K562 (cell line): ENCODE results near the gene OR52B6. TPM values are rescaled to one million over a fixed set of nuclear protein-coding genes. Genes with fewer than 3 reads are reported as not detected.

Experiments
- ATAC-seq: fragments of 200-7000 bp; cut with Tn5 transposase; 3 replicates; pipeline ENCODE4 v1.9.1; 2020; ENCODE audit warnings: moderate library complexity
- BruUV-seq: library from RNA; stranded (reverse); fragments of 400-500 nt; replicated peaks from 2 replicates; lab custom pipeline; 2021; lab: Mats Ljungman, UMichigan
- CTCF ChIA-PET: fragments of 300-600 bp; formaldehyde crosslinking; extraction: SDS; loops from one replicate; lab custom pipeline; 2021; ENCODE audit warnings: low intra/inter-chr PET ratio; lab: Yijun Ruan, JAX
- POLR2A ChIA-PET: fragments of 300-600, 350-650 bp; sonication (Branson Sonifier 250); formaldehyde crosslinking; extraction: SDS; loops from one replicate; lab custom pipeline; 2021; ENCODE audit warnings: antibody characterized with exemption, inconsistent platforms; lab: Yijun Ruan, JAX
- DNase-seq, 4 experiments: peaks; one replicate each; pipeline versions ENCODE4 v3.0.0 to v3.0.0-alpha.2; 2011 to 2018; ENCODE audit warnings: low spot score in 3 of 4, mixed read lengths in 3 of 4; ENCODE audit errors: extremely low read depth in 1 of 4
- FAIRE-seq: peaks from 2 replicates; lab custom pipeline; 2011; peaks lifted over from hg19 to GRCh38; lab: Jason Lieb, UNC
- H2AFZ ChIP-seq: 2 replicates; pipeline ENCODE4 v1.6.0; 2011; ENCODE audit warnings: low read depth, low read length, control low read depth, inconsistent platforms
- H3K27ac ChIP-seq: fragments of 200-600 bp; 3 replicates; pipeline ENCODE4 v1.8.0; 2011; ENCODE audit warnings: low read depth, mild to moderate bottlenecking, control low read depth, inconsistent platforms, low read length, moderate library complexity, mixed read lengths; ENCODE audit errors: extremely low read depth
- H3K27me3 ChIP-seq, 2 experiments: fragments of 300-600 bp in 1 of 2; 2 replicates in 1 of 2; 3 replicates in 1 of 2; pipeline versions ENCODE4 v1.6.0 to v1.8.0; 2011; ENCODE audit warnings: inconsistent platforms in 2 of 2, low read length in 2 of 2, mild to moderate bottlenecking in 1 of 2, mixed read lengths in 1 of 2, moderate library complexity in 1 of 2; ENCODE audit not compliant: control insufficient read depth in 2 of 2, insufficient read depth in 2 of 2
- H3K36me3 ChIP-seq: fragments of 300-600 bp; 3 replicates; pipeline ENCODE4 v1.8.0; 2011; ENCODE audit warnings: mild to moderate bottlenecking, low read length, inconsistent platforms; ENCODE audit not compliant: control insufficient read depth, insufficient read depth
- H3K4me1 ChIP-seq, 2 experiments: fragments of 200-600 bp in 1 of 2; replicated peaks in 1 of 2; 2 replicates in 1 of 2; 3 replicates in 1 of 2; pipeline versions ENCODE4 v1.5.1 to v1.8.0; 2011; ENCODE audit warnings: inconsistent platforms in 2 of 2, low read length in 2 of 2, mild to moderate bottlenecking in 1 of 2, mixed read lengths in 1 of 2, moderate library complexity in 1 of 2; ENCODE audit not compliant: control insufficient read depth in 2 of 2, insufficient read depth in 2 of 2
- H3K4me2 ChIP-seq: 2 replicates; pipeline ENCODE4 v1.6.1; 2011; ENCODE audit warnings: low read length, control low read depth, inconsistent platforms, mixed read lengths; ENCODE audit not compliant: insufficient read depth
- H3K4me3 ChIP-seq: fragments of 200-600 bp; sonication (generic), shearing (Covaris generic); 2 replicates; pipeline ENCODE4 v1.5.1; 2016; ENCODE audit warnings: control low read depth, inconsistent platforms
- H3K79me2 ChIP-seq: fragments of 200-600 bp; 3 replicates; pipeline ENCODE4 v1.8.0; 2011; ENCODE audit warnings: low read length, inconsistent platforms; ENCODE audit not compliant: control insufficient read depth, insufficient read depth
- H3K9ac ChIP-seq, 2 experiments: 2 replicates each; pipeline versions ENCODE4 v1.6.0 to v1.6.1; 2011; ENCODE audit warnings: low read depth in 2 of 2, low read length in 2 of 2, control low read depth in 1 of 2, inconsistent platforms in 1 of 2, mild to moderate bottlenecking in 1 of 2, mixed read lengths in 1 of 2; ENCODE audit not compliant: insufficient read depth in 1 of 2
- H3K9me1 ChIP-seq: one replicate; pipeline ENCODE4 v1.6.0; 2011; ENCODE audit warnings: inconsistent platforms, mild to moderate bottlenecking, low read length, moderate library complexity; ENCODE audit not compliant: control insufficient read depth, insufficient read depth
- H3K9me3 ChIP-seq: replicated peaks from 2 replicates; pipeline ENCODE4 v1.5.1; 2011; ENCODE audit warnings: low read depth, low read length, inconsistent platforms; ENCODE audit not compliant: control insufficient read depth, insufficient read depth
- H4K20me1 ChIP-seq: replicated peaks from 2 replicates; pipeline ENCODE4 v1.6.1; 2011; ENCODE audit warnings: low read length, inconsistent platforms, mixed read lengths; ENCODE audit not compliant: control insufficient read depth, insufficient read depth
- KLF6 ChIP-seq: fragments of 250-450 bp; sonication (Bioruptor Pico); IDR thresholded peaks from 2 replicates; pipeline ENCODE4 v1.4.0; 2020; ENCODE audit warnings: mild to moderate bottlenecking, moderate library complexity, borderline replicate concordance
- POLR2AphosphoS2 ChIP-seq: IDR thresholded peaks from 2 replicates; pipeline ENCODE4 v1.6.1; 2012; ENCODE audit warnings: low read length, improper control_type of control experiment
- POLR2AphosphoS5 ChIP-seq: IDR thresholded peaks from 2 replicates; pipeline ENCODE4 v1.6.1; 2011; ENCODE audit warnings: mild to moderate bottlenecking, low read depth, low read length, moderate library complexity; ENCODE audit not compliant: control insufficient read depth, insufficient read depth
- SMARCA5 ChIP-seq: fragments of 450-650 bp; IDR thresholded peaks from 2 replicates; pipeline ENCODE4 v1.6.1; 2016
- SRSF7 ChIP-seq: fragments of 200-400 bp; formaldehyde crosslinking; optimal IDR thresholded peaks from 2 replicates; pipeline ENCODE3; 2017; ENCODE audit warnings: mild to moderate bottlenecking, low read depth, low read length
- ZNF77 ChIP-seq: fragments of 250-450 bp; sonication (Bioruptor Pico); IDR thresholded peaks from 2 replicates; pipeline ENCODE4 v1.5.0; 2020
- WGBS: fragments of 100-300 bp; shearing (Covaris generic); methylation state at CpG from one replicate; pipeline ENCODE4 v1.1.6; 2016; ENCODE audit warnings: low coverage, mixed read lengths; ENCODE audit not compliant: insufficient coverage; ENCODE audit errors: missing lambda C conversion rate; 5-methylcytosine and 5-hydroxymethylcytosine counted together
- in situ Hi-C: fragments of 300-500 bp; cut with MboI; formaldehyde crosslinking; loops from 4 replicates; pipeline ENCODE4 v1.15.0; 2018; ENCODE audit warnings: inconsistent platforms, mixed read lengths
- intact Hi-C: fragments of 100-400 bp; cut with micrococcal nuclease; formaldehyde crosslinking; loops from 2 replicates; pipeline ENCODE4 v1.14.2; 2022
- polyA plus RNA-seq, 8 experiments: library from polyadenylated mRNA; depleted of rRNA in 4 of 8; stranded (reverse) in 5 of 8; unstranded in 3 of 8; fragments of >200 nt; fragmentation: Nextera tagmentation in 2 of 8; fragmentation: Illumina TruSeq in 1 of 8; extraction: Ambion mirVana in 2 of 8; extraction: Trizol in 1 of 8; gene quantifications; 2 replicates each; pipeline versions ENCODE4 v1.2.1 to v1.2.3, GENCODE V29; 2011 to 2014; ENCODE audit warnings: inconsistent platforms in 1 of 8, missing spikeins in 1 of 8
- total RNA-seq, 7 experiments: library from RNA; depleted of rRNA in 6 of 7; stranded (reverse); fragments of >200 nt in 6 of 7; fragmentation: Illumina TruSeq in 2 of 7; extraction: Trizol in 2 of 7; gene quantifications; 2 replicates each; pipeline versions ENCODE4 v1.2.1 to v1.2.3, GENCODE V29; 2011 to 2021; ENCODE audit warnings: low replicate concordance in 1 of 7
- TF ChIP-seq, protein P1 (sequence below): sonication (generic); formaldehyde crosslinking; IDR thresholded peaks from 2 replicates; pipeline ENCODE4 v1.8.1; 2023; ENCODE audit warnings: mild to moderate bottlenecking, missing genetic modification reagents
- TF ChIP-seq, protein P2 (sequence below): fragments of 250-450 bp; sonication (Bioruptor Pico); IDR thresholded peaks from 2 replicates; pipeline ENCODE4 v1.6.1; 2021; ENCODE audit warnings: mild to moderate bottlenecking
- TF ChIP-seq, protein P3 (sequence below): fragments of 450-650 bp; formaldehyde crosslinking; IDR thresholded peaks from 2 replicates; pipeline ENCODE4 v1.4.0; 2020; ENCODE audit warnings: mild to moderate bottlenecking, moderate library complexity
- TF ChIP-seq, protein P4 (sequence below), 2 experiments: fragments of 150-350 bp in 1 of 2; IDR thresholded peaks; 2 replicates each; pipeline ENCODE4 v1.6.1; 2012 to 2016; ENCODE audit warnings: low read depth in 2 of 2, low read length in 2 of 2, mild to moderate bottlenecking in 1 of 2, moderate library complexity in 1 of 2

Gene OR52B6
- total and polyA plus RNA-seq, 9 of the 15 experiments (the other 6 are each of a cell fraction or from before 2014, with no cell fraction given) = not detected

DNA sequence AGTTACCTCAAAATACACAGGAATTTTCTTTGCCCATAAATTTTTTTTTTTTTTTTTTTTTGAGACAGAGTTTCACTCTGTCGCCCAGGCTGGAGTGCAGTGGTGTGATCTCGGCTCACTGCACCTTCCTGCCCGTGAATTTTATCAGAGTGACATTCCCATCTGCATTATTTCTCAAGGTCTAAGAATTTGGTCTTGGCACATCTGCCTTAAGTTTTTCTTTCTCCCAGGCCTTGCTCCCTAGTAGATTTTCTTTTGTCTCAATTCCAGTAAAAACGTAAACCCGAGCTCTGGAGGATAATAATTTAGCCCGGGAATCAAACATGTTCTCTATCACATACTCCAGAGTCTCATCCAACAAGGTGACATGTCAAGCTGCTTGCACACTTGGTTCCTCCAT is 28.1 kb downstream of the OR52B6 start (continued):
- TF ChIP-seq, protein P1, sequence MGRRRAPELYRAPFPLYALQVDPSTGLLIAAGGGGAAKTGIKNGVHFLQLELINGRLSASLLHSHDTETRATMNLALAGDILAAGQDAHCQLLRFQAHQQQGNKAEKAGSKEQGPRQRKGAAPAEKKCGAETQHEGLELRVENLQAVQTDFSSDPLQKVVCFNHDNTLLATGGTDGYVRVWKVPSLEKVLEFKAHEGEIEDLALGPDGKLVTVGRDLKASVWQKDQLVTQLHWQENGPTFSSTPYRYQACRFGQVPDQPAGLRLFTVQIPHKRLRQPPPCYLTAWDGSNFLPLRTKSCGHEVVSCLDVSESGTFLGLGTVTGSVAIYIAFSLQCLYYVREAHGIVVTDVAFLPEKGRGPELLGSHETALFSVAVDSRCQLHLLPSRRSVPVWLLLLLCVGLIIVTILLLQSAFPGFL = no peak

DNA sequence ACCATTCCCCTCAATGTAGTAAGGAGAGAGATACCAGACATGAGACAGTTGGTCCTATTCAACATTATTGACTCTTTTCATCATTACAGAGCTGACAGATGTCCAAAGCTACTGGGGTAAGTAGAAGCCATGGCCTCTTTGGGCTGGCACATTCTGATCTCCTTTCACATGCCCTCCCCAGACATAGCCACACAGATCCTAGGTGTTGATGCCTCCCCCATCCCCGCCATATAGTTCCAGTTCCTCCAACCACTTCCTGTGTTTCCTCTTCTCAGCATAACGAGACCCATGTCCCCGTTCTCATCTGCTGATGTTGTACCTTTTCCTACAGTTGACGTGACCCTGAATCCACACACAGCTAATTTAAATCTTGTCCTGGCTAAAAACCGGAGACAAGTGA is 29.8 kb downstream of the OR52B6 start:
- ATAC-seq = no peak
- Histone ChIP-seq H3K4me2 (no peak overlapping the region), H3K4me3 (no peak overlapping the region), H2AFZ (no peak overlapping the region), H3K79me2 (no peaks in the 10 kb centered on the region), H3K9me3 (no peaks in the 10 kb centered on the region), H3K9ac (no peak overlapping the region), H3K36me3 (no peaks in the 10 kb centered on the region; the same call in 2 of the 3 replicates), H4K20me1 (no peaks in the 10 kb centered on the region), H3K9me1 (no peaks in the 10 kb centered on the region), H3K4me1 (no peaks in the 10 kb centered on the region), H3K27ac (no peak overlapping the region), H3K27me3 (no peaks in the 10 kb centered on the region)
- no TSS peak for BruUV-seq
- in situ Hi-C loops (no loop called here), intact Hi-C loops (no loop called here)
- FAIRE-seq = no peak
- WGBS = 48% methylated on average over 5 of the region's 5 CpGs
- no peak for DNase-seq
- ChIA-PET POLR2A (interaction anchor here (1.2 to 1.8 kb wide), 2 partner anchors 9 to 10 kb away, joined by 3 to 4 read pairs; no protein-coding TSS in a partner anchor), CTCF (no interaction called here)
- TF ChIP-seq, protein P2, sequence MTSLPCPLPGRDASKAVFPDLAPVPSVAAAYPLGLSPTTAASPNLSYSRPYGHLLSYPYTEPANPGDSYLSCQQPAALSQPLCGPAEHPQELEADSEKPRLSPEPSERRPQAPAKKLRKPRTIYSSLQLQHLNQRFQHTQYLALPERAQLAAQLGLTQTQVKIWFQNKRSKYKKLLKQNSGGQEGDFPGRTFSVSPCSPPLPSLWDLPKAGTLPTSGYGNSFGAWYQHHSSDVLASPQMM = no peak
- TF ChIP-seq POLR2AphosphoS2 = no peak
- TF ChIP-seq SMARCA5 = no peak
- no peak for TF ChIP-seq ZNF77
- no peak for TF ChIP-seq KLF6 (CRISPR knock-in tag)
- TF ChIP-seq POLR2AphosphoS5 = no peak
- TF ChIP-seq, protein P3, sequence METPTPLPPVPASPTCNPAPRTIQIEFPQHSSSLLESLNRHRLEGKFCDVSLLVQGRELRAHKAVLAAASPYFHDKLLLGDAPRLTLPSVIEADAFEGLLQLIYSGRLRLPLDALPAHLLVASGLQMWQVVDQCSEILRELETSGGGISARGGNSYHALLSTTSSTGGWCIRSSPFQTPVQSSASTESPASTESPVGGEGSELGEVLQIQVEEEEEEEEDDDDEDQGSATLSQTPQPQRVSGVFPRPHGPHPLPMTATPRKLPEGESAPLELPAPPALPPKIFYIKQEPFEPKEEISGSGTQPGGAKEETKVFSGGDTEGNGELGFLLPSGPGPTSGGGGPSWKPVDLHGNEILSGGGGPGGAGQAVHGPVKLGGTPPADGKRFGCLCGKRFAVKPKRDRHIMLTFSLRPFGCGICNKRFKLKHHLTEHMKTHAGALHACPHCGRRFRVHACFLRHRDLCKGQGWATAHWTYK (CRISPR knock-in tag) = no peak
- no peak for TF ChIP-seq SRSF7
- TF ChIP-seq, protein P4, sequence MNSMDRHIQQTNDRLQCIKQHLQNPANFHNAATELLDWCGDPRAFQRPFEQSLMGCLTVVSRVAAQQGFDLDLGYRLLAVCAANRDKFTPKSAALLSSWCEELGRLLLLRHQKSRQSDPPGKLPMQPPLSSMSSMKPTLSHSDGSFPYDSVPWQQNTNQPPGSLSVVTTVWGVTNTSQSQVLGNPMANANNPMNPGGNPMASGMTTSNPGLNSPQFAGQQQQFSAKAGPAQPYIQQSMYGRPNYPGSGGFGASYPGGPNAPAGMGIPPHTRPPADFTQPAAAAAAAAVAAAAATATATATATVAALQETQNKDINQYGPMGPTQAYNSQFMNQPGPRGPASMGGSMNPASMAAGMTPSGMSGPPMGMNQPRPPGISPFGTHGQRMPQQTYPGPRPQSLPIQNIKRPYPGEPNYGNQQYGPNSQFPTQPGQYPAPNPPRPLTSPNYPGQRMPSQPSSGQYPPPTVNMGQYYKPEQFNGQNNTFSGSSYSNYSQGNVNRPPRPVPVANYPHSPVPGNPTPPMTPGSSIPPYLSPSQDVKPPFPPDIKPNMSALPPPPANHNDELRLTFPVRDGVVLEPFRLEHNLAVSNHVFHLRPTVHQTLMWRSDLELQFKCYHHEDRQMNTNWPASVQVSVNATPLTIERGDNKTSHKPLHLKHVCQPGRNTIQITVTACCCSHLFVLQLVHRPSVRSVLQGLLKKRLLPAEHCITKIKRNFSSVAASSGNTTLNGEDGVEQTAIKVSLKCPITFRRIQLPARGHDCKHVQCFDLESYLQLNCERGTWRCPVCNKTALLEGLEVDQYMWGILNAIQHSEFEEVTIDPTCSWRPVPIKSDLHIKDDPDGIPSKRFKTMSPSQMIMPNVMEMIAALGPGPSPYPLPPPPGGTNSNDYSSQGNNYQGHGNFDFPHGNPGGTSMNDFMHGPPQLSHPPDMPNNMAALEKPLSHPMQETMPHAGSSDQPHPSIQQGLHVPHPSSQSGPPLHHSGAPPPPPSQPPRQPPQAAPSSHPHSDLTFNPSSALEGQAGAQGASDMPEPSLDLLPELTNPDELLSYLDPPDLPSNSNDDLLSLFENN (IDR thresholded peaks at IDR 0.05; ENCODE audit: low read depth in 2 of 2, low read length in 2 of 2) = no peak
